GM12878 (cell line): ENCODE data around the gene SIGLEC14. TPM values are rescaled to one million over a fixed set of nuclear protein-coding genes. Genes with fewer than 3 reads are reported as not detected.
A peak's percentile ranks its signal among the peaks of the same experiment; 100 is the strongest.

Source experiments
- ATAC-seq: fragments of 200-7000 bp; cut with Tn5 transposase; 3 replicates; pipeline ENCODE4 v1.9.1; 2020; ENCODE audit warnings: mild to moderate bottlenecking, moderate library complexity
- BruUV-seq: library from RNA; stranded (reverse); fragments of 400-500 nt; replicated peaks from 2 replicates; lab custom pipeline; 2021; lab: Mats Ljungman, UMichigan
- CTCF ChIA-PET: fragments of 300-600 bp; sonication (Branson Sonifier 250); formaldehyde crosslinking; extraction: SDS; loops from one replicate; lab custom pipeline; 2021; ENCODE audit warnings: inconsistent platforms; lab: Yijun Ruan, JAX
- POLR2A ChIA-PET: fragments of 350-600 bp; formaldehyde crosslinking; extraction: SDS; loops from one replicate; lab custom pipeline; 2021; ENCODE audit warnings: inconsistent platforms; lab: Charles Lee
- RAD21 ChIA-PET: fragments of 300-600 bp; sonication (Branson Sonifier 250); formaldehyde crosslinking; loops from one replicate; lab custom pipeline; 2023; ENCODE audit warnings: antibody characterized with exemption; ENCODE audit not compliant: unreplicated experiment; lab: Charles Lee
- SMC1A ChIA-PET: fragments of 300-600 bp; sonication (Branson Sonifier 250); formaldehyde crosslinking; loops from one replicate; lab custom pipeline; 2023; ENCODE audit not compliant: unreplicated experiment, uncharacterized antibody; lab: Charles Lee
- DNase-seq: peaks from one replicate; pipeline ENCODE4 v3.0.0-alpha.2; 2011; ENCODE audit warnings: low read depth, low spot score
- FAIRE-seq: peaks from 3 replicates; lab custom pipeline; 2011; peaks lifted over from hg19 to GRCh38; lab: Jason Lieb, UNC
- H2AFZ ChIP-seq: 2 replicates; pipeline ENCODE4 v1.6.0; 2011; ENCODE audit warnings: low read depth, low read length, control low read depth; ENCODE audit not compliant: control insufficient read depth
- H3K27ac ChIP-seq: 2 replicates; pipeline ENCODE4 v1.5.1; 2011; ENCODE audit warnings: control low read depth; ENCODE audit not compliant: control insufficient read depth, insufficient read depth
- H3K27me3 ChIP-seq, 2 experiments: replicated peaks in 1 of 2; 2 replicates each; pipeline versions ENCODE4 v1.6.0 to v1.6.1; 2011; ENCODE audit warnings: low read length in 1 of 2; ENCODE audit not compliant: control insufficient read depth in 2 of 2, insufficient read depth in 2 of 2
- H3K36me3 ChIP-seq, 2 experiments: 2 replicates each; pipeline ENCODE4 v1.5.1; 2011; ENCODE audit warnings: low read length in 1 of 2; ENCODE audit not compliant: control insufficient read depth in 2 of 2, insufficient read depth in 2 of 2
- H3K4me1 ChIP-seq: 2 replicates; pipeline ENCODE4 v1.6.1; 2011; ENCODE audit warnings: mild to moderate bottlenecking, low read length, moderate library complexity, mixed read lengths; ENCODE audit not compliant: control insufficient read depth, insufficient read depth
- H3K4me2 ChIP-seq: 2 replicates; pipeline ENCODE4 v1.6.0; 2011; ENCODE audit warnings: control low read depth; ENCODE audit not compliant: control insufficient read depth, insufficient read depth
- H3K4me3 ChIP-seq: fragments of 200-600 bp; sonication (generic); 2 replicates; pipeline ENCODE4 v1.5.1; 2016
- H3K79me2 ChIP-seq: 2 replicates; pipeline ENCODE4 v1.6.0; 2011; ENCODE audit warnings: low read length; ENCODE audit not compliant: control insufficient read depth, insufficient read depth
- H3K9ac ChIP-seq: 2 replicates; pipeline ENCODE4 v1.8.0; 2011; ENCODE audit warnings: low read length, control low read depth, mixed read lengths; ENCODE audit not compliant: control insufficient read depth, insufficient read depth
- H3K9me3 ChIP-seq: replicated peaks from 3 replicates; pipeline ENCODE4 v1.5.1; 2011; ENCODE audit warnings: mild to moderate bottlenecking, low read length; ENCODE audit not compliant: control insufficient read depth, insufficient read depth
- H4K20me1 ChIP-seq: 2 replicates; pipeline ENCODE4 v1.6.0; 2011; ENCODE audit not compliant: control insufficient read depth, insufficient read depth
- CBX5 ChIP-seq: sonication (generic); IDR thresholded peaks from 2 replicates; pipeline ENCODE4 v1.6.1; 2016; ENCODE audit warnings: low read depth, moderate library complexity, mild to moderate bottlenecking, inconsistent platforms
- CEBPZ ChIP-seq: fragments of 150-350 bp; IDR thresholded peaks from 2 replicates; pipeline ENCODE4 v1.6.1; 2016; ENCODE audit warnings: low read depth, low read length
- CREM ChIP-seq: IDR thresholded peaks from 2 replicates; pipeline ENCODE4 v1.6.1; 2014; ENCODE audit warnings: antibody characterized with exemption, low read depth
- ETV6 ChIP-seq, 2 experiments: fragments of 450-650 bp in 1 of 2; IDR thresholded peaks in 1 of 2; conservative IDR thresholded peaks in 1 of 2; 2 replicates each; pipeline ENCODE4 v1.6.1; 2014; ENCODE audit warnings: antibody characterized with exemption in 1 of 2, borderline replicate concordance in 1 of 2, low read depth in 1 of 2, mild to moderate bottlenecking in 1 of 2, moderate library complexity in 1 of 2
- KAT2A ChIP-seq: conservative IDR thresholded peaks from 2 replicates; pipeline ENCODE4 v1.6.1; 2011; ENCODE audit warnings: low read depth, low read length; ENCODE audit not compliant: control insufficient read depth
- KDM1A ChIP-seq: fragments of 200-600 bp; sonication (generic); IDR thresholded peaks from 2 replicates; pipeline ENCODE4 v1.6.1; 2016; ENCODE audit warnings: borderline replicate concordance
- NBN ChIP-seq: fragments of 450-650 bp; IDR thresholded peaks from 2 replicates; pipeline ENCODE4 v1.6.1; 2016
- NFYB ChIP-seq: IDR thresholded peaks from 2 replicates; pipeline ENCODE4 v1.6.1; 2011; ENCODE audit warnings: low read depth, mild to moderate bottlenecking, low read length, improper control_type of control experiment, moderate library complexity; ENCODE audit not compliant: insufficient read depth
- PML ChIP-seq: IDR thresholded peaks from 2 replicates; pipeline ENCODE4 v1.6.1; 2012; ENCODE audit warnings: low read length, inconsistent platforms
- POLR2AphosphoS5 ChIP-seq: IDR thresholded peaks from 2 replicates; pipeline ENCODE4 v1.6.1; 2011; ENCODE audit warnings: mild to moderate bottlenecking, low read length, inconsistent platforms
- PRDM15 ChIP-seq: fragments of 450-650 bp; formaldehyde crosslinking; IDR thresholded peaks from 2 replicates; pipeline ENCODE4 v1.4.0; 2020; ENCODE audit warnings: mild to moderate bottlenecking, moderate library complexity
- SRF ChIP-seq, 2 experiments: IDR thresholded peaks; 2 replicates each; pipeline ENCODE4 v1.6.1; 2011; ENCODE audit warnings: low read depth in 2 of 2, low read length in 2 of 2, mild to moderate bottlenecking in 1 of 2, moderate library complexity in 1 of 2
- STAT1 ChIP-seq: fragments of 450-650 bp; conservative IDR thresholded peaks from 2 replicates; pipeline ENCODE4 v1.6.1; 2014; ENCODE audit warnings: antibody characterized with exemption, mild to moderate bottlenecking
- TAF1 ChIP-seq: IDR thresholded peaks from 2 replicates; pipeline ENCODE4 v1.6.1; 2011; ENCODE audit warnings: mild to moderate bottlenecking, low read depth, low read length, borderline replicate concordance
- WGBS: methylation state at CpG from one replicate; pipeline ENCODE4 v1.1.6; 2016; ENCODE audit warnings: low lambda C conversion rate; ENCODE audit not compliant: insufficient replicate concordance, insufficient coverage; ENCODE audit errors: missing lambda C conversion rate; 5-methylcytosine and 5-hydroxymethylcytosine counted together
- in situ Hi-C: fragments of 300-500 bp; cut with MboI; formaldehyde crosslinking; loops from 9 replicates; pipeline ENCODE4 v1.14.3; 2018; ENCODE audit warnings: mixed read lengths
- intact Hi-C: fragments of 100-400 bp; cut with micrococcal nuclease; formaldehyde crosslinking; loops from one replicate; pipeline ENCODE4 v1.14.2; 2022; ENCODE audit not compliant: unreplicated experiment
- polyA plus RNA-seq, 11 experiments: library from polyadenylated mRNA; depleted of rRNA in 4 of 11; unstranded in 6 of 11; stranded (reverse) in 5 of 11; fragments of >200 nt; fragmentation: Nextera tagmentation in 4 of 11; fragmentation: Illumina TruSeq in 1 of 11; extraction: Ambion mirVana in 4 of 11; extraction: Trizol in 1 of 11; gene quantifications; 1 replicate in 1 of 11; 2 replicates in 10 of 11; pipeline versions ENCODE4 v1.2.1 to v1.2.3, GENCODE V29; 2011 to 2016; ENCODE audit warnings: inconsistent platforms in 2 of 11, missing spikeins in 2 of 11, low read depth in 1 of 11
- total RNA-seq, 4 experiments: library from RNA; depleted of rRNA in 3 of 4; stranded (reverse); fragments of >200 nt in 3 of 4; fragmentation: Illumina TruSeq in 1 of 4; extraction: Trizol in 1 of 4; gene quantifications; 2 replicates each; pipeline versions ENCODE4 v1.2.1 to v1.2.3, GENCODE V29; 2013 to 2021

The SIGLEC14 gene
- total and polyA plus RNA-seq, 10 of the 15 experiments (the other 5 are each of a cell fraction or from before 2014, with no cell fraction given), result 0.57 to 8.4 (median 4.6) TPM

- TF ChIP-seq PRDM15 (CRISPR knock-in tag), result no peak
Measured at GRCh38 chr19:51607077-51607476, 39.5 kb downstream of the SIGLEC14 start (continued).

GRCh38 chr19:51602189-51602854 is 44.3 kb downstream of the SIGLEC14 start:
- no TSS peak for BruUV-seq
- no peak for DNase-seq
- ChIA-PET POLR2A (no interaction called here), RAD21 (interaction anchor here (1.5 to 2.0 kb wide), 2 partner anchors 50 to 55 kb away, joined by 5 read pairs; no protein-coding TSS in a partner anchor), SMC1A (interaction anchor here (0.9 to 2.0 kb wide), 5 partner anchors 12 to 87 kb away, joined by 3 to 7 read pairs (median 5); no protein-coding TSS in a partner anchor), CTCF (interaction anchor here (0.6 to 2.3 kb wide), 8 partner anchors 11 to 493 kb away, joined by 3 to 17 read pairs (median 4); no protein-coding TSS in a partner anchor)
- intact Hi-C loops, result loop anchor here (2.0 kb wide), 1 partner anchor 54 kb away; no protein-coding TSS in a partner anchor
- Histone ChIP-seq H3K79me2 (no peaks in the 10 kb centered on the region; the same call in 1 of the 2 replicates), H2AFZ (peak overlapping the region; percentile 16; the same call in 1 of the 2 replicates), H3K9me3 (peaks cover 2% of the 10 kb centered on the region; the same call in 2 of the 3 replicates), H3K27ac (peak overlapping the region; percentile 67), H3K27me3 (0 out of 4 replicates have a peak, but pooled peaks cover 0 to 1% of the 10 kb centered on the region in 2 experiments), H3K9ac (peak overlapping the region; percentile 36; the same call in 1 of the 2 replicates), H3K4me1 (peaks cover 33% of the 10 kb centered on the region), H3K36me3 (no peaks in the 10 kb centered on the region), H4K20me1 (no peaks in the 10 kb centered on the region), H3K4me2 (peak overlapping the region; percentile 93), H3K4me3 (peak overlapping the region; percentile 57; the same call in 1 of the 2 replicates)
- in situ Hi-C loops, result no loop called here
- peak; percentile 9; the same call in 2 of the 3 replicates for ATAC-seq
- WGBS, result 61% methylated on average over 20 of the region's 20 CpGs
- FAIRE-seq, result peak; percentile 57
- TF ChIP-seq POLR2AphosphoS5 (no peak), CBX5 (no peak), NFYB (no peak), TAF1 (no peak), KAT2A (no peak), KDM1A (no peak), PML (no peak), CEBPZ (no peak), SRF (IDR thresholded peaks at IDR 0.05; ENCODE audit: low read depth in 2 of 2, low read length in 2 of 2) (no peak), ETV6 (conservative IDR thresholded peaks at IDR 0.05 in 1 of 2, IDR thresholded peaks at IDR 0.05 in 1 of 2; ENCODE audit: borderline replicate concordance in 1 of 2, low read depth in 1 of 2) (peak in 1 of 2 experiments; percentile 45; a peak in 1 of 4 replicates), STAT1 (no peak), NBN (no peak), CREM (0 out of 2 replicates have a peak, but pooled peaks have one; percentile 13)
